BLaER1 (cell line): ENCODE data around the gene TMEM33.
A peak's percentile ranks its signal among the peaks of the same experiment; 100 is the strongest.

Experiments
- H3K27ac ChIP-seq: shearing (Covaris generic); formaldehyde crosslinking; 2 replicates; pipeline ENCODE4 v1.8.1; 2022
- H3K27me3 ChIP-seq: shearing (Covaris generic); formaldehyde crosslinking; 2 replicates; pipeline ENCODE4 v1.8.1; 2022
- H3K36me3 ChIP-seq: shearing (Covaris generic); formaldehyde crosslinking; 2 replicates; pipeline ENCODE4 v1.8.1; 2022
- H3K4me1 ChIP-seq: shearing (Covaris generic); formaldehyde crosslinking; 2 replicates; pipeline ENCODE4 v1.8.1; 2022
- H3K4me2 ChIP-seq: shearing (Covaris generic); formaldehyde crosslinking; 2 replicates; pipeline ENCODE4 v1.8.1; 2022
- H3K4me3 ChIP-seq: shearing (Covaris generic); formaldehyde crosslinking; 2 replicates; pipeline ENCODE4 v1.8.1; 2022
- H3K9ac ChIP-seq: shearing (Covaris generic); formaldehyde crosslinking; 2 replicates; pipeline ENCODE4 v1.8.1; 2022
- H3K9me3 ChIP-seq: shearing (Covaris generic); formaldehyde crosslinking; 2 replicates; pipeline ENCODE4 v1.8.1; 2022
- H4K20me1 ChIP-seq: shearing (Covaris generic); formaldehyde crosslinking; 2 replicates; pipeline ENCODE4 v1.8.1; 2022
- Cebpa-rat ChIP-seq: shearing (Covaris generic); IDR thresholded peaks from 2 replicates; pipeline ENCODE4 v1.8.1; 2022

Gene TMEM33

DNA sequence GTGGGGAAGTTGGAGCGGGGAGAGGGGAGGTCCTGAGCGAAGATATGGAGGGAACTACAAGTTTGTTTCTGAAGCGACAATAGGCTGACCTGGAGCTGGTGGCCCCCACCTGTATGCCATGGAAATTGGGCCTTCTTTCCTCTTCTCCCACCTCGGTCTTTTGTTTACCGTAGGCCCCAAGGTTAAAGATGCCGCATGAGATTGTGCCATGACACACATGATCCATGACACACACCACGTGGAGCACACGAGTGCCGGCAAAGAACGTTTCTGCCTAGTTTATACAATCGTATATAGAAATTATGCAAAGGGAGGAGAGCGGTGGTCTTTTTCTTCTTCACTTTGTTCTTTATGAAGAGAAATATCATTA, 408 bp downstream of the TMEM33 start:
- Histone ChIP-seq H3K4me2 (peak overlapping the region; percentile 70), H3K27me3 (no peaks in the 10 kb centered on the region), H3K36me3 (peaks cover 19% of the 10 kb centered on the region), H3K4me3 (peak overlapping the region; percentile 85), H3K9ac (peak overlapping the region; percentile 88), H3K4me1 (peaks cover 28% of the 10 kb centered on the region), H3K27ac (peak overlapping the region; percentile 79), H4K20me1 (peaks cover 49% of the 10 kb centered on the region), H3K9me3 (no peaks in the 10 kb centered on the region)
- TF ChIP-seq Cebpa-rat, result no peak

DNA sequence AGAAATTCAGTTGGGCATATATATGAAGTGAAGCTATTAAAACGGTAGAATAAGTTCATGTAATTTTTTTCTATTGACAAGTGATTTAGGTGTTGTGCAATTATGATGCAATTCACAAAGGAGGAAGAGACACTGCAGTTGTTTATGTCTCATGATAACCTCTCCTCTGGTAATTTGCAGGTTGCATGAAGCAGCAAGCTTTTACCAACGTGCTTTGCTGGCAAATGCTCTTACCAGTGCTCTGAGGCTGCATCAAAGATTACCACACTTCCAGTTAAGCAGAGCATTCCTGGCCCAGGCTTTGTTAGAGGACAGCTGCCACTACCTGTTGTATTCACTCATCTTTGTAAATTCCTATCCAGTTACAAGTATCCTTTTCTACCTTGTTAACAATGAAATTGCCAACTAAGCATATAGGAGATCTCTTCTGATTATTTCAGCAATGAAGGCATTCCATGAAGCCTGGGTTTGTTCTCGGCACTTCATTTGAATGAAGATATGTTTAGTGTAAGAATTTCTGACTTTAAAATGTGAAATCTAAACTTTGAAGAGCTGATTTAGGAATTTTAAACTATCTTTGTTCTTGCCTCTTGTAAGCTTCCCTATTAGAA, 3.9 kb downstream of the TMEM33 start:
- Histone ChIP-seq H4K20me1 (peaks cover 62% of the 10 kb centered on the region), H3K9me3 (no peaks in the 10 kb centered on the region), H3K9ac (no peak overlapping the region), H3K4me2 (no peak overlapping the region), H3K4me1 (peaks cover 28% of the 10 kb centered on the region), H3K27ac (no peak overlapping the region), H3K4me3 (no peak overlapping the region), H3K36me3 (peaks cover 52% of the 10 kb centered on the region), H3K27me3 (no peaks in the 10 kb centered on the region)
- TF ChIP-seq Cebpa-rat, result no peak

DNA sequence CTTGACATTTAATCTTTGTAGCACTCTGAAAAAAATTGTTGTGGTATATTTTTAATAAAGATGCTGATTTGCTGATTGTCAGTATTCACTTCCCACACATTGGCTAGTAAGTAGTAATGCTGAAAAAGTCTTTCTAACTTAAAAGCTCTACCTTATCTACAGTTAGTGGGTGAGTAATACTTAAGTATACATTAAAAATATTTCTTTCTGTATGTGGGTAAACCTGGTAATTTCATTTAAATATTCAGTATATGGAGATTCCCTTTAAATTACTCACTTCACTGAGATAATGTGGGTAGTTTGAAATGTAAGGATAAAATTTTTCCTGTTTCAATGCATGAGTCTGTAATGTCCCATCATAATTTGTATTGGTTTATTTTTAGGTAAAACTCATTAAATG, 5.6 kb downstream of the TMEM33 start:
- H3K4me3 ChIP-seq, result no peak overlapping the region
- TF ChIP-seq Cebpa-rat, result no peak
- peaks cover 21% of the 10 kb centered on the region for H3K4me1 ChIP-seq
- peaks cover 58% of the 10 kb centered on the region for H4K20me1 ChIP-seq
- peaks cover 63% of the 10 kb centered on the region for H3K36me3 ChIP-seq
- H3K9ac ChIP-seq, result no peak overlapping the region
- H3K9me3 ChIP-seq, result no peaks in the 10 kb centered on the region
- H3K27me3 ChIP-seq, result no peaks in the 10 kb centered on the region
- H3K27ac ChIP-seq, result no peak overlapping the region
- no peak overlapping the region for H3K4me2 ChIP-seq

DNA sequence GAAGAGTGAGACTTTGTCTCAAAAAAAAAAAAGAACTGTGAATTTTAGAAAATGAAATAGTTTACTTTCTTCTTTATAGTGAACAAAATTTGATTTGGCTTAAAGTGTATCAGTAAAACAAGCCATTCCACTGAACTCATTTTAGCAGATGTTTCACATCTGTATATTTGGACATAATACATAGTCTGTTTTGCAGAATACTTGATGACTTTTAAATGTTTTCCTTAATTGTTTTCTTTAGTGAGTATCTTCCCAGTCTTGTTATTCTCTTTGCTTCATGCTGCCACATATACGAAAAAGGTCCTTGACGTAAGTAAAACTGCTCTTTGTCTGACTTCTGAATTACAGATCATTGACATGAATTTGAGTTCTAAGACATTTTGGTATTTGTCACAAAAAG, 8.3 kb downstream of the TMEM33 start:
- TF ChIP-seq Cebpa-rat, result no peak
- Histone ChIP-seq H3K4me1 (no peaks in the 10 kb centered on the region), H4K20me1 (peaks cover 39% of the 10 kb centered on the region), H3K4me2 (no peak overlapping the region), H3K9ac (no peak overlapping the region), H3K4me3 (no peak overlapping the region), H3K27ac (no peak overlapping the region), H3K9me3 (no peaks in the 10 kb centered on the region), H3K27me3 (no peaks in the 10 kb centered on the region), H3K36me3 (peaks cover 76% of the 10 kb centered on the region)

GRCh38 chr4:41944089-41944488, 8.9 kb downstream of the TMEM33 start:
- H3K36me3 ChIP-seq, result peaks cover 73% of the 10 kb centered on the region
- TF ChIP-seq Cebpa-rat, result no peak

GRCh38 chr4:41949531-41949930, 14.3 kb downstream of the TMEM33 start:
- no peaks in the 10 kb centered on the region for H3K4me1 ChIP-seq
- no peak overlapping the region for H3K9ac ChIP-seq
- no peak overlapping the region for H3K27ac ChIP-seq
- peaks cover 16% of the 10 kb centered on the region for H4K20me1 ChIP-seq
- H3K4me3 ChIP-seq, result no peak overlapping the region
- H3K9me3 ChIP-seq, result no peaks in the 10 kb centered on the region
- H3K27me3 ChIP-seq, result no peaks in the 10 kb centered on the region
- no peak overlapping the region for H3K4me2 ChIP-seq
- peaks cover 72% of the 10 kb centered on the region for H3K36me3 ChIP-seq
- no peak for TF ChIP-seq Cebpa-rat

More at GRCh38 chr4:41944089-41944488, 8.9 kb downstream of the TMEM33 start:
- Histone ChIP-seq H4K20me1 (peaks cover 33% of the 10 kb centered on the region), H3K4me1 (no peaks in the 10 kb centered on the region), H3K9me3 (no peaks in the 10 kb centered on the region), H3K9ac (no peak overlapping the region), H3K4me3 (no peak overlapping the region), H3K4me2 (no peak overlapping the region), H3K27me3 (no peaks in the 10 kb centered on the region), H3K27ac (no peak overlapping the region)

DNA sequence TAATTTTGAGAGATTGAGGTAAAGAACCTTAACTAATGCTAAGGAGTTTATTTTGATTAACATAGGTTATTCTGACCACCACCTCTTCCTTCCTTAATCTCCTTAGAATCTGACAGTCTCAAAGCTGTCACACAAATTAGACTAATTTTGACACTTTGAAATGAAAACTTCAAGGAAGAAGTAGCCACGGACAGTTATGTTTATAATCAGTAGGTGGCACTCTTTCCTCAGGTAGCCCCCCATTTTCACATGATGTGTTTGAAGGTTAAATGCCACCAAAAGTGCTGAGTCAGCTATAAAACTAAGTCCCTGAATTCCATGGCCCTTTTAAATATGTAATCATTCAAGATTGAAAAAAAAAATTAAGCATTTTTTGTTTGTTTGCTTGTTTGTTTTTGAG, 22.4 kb downstream of the TMEM33 start:
- H3K9ac ChIP-seq, result no peak overlapping the region
- no peak overlapping the region for H3K4me2 ChIP-seq
- H3K36me3 ChIP-seq, result peaks cover 24% of the 10 kb centered on the region
- TF ChIP-seq Cebpa-rat, result no peak
- no peaks in the 10 kb centered on the region for H3K27me3 ChIP-seq
- H3K27ac ChIP-seq, result no peak overlapping the region
- H3K4me1 ChIP-seq, result no peaks in the 10 kb centered on the region
- H3K4me3 ChIP-seq, result no peak overlapping the region
- H4K20me1 ChIP-seq, result peaks cover 8% of the 10 kb centered on the region
- H3K9me3 ChIP-seq, result no peaks in the 10 kb centered on the region

DNA sequence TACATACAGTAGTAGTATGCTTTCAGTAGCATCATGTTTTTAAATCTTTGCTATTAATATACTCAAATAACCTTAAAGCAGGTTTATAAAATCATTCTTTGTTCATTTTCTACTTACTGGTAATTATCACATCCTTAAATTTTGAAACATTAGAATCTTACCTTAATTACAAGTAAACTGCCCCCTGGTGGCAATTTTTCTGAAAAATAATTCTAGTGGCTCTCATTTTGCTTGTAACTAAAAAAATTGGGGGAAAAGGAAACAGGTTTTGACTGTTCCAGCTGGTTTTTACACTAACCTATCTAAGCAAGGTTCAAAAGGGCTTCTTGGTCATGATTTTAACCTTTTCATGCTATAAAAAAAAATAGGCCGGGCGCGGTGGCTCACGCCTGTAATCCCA, 27.9 kb downstream of the TMEM33 start:
- Histone ChIP-seq H3K27me3 (no peaks in the 10 kb centered on the region), H3K9me3 (peaks cover 1% of the 10 kb centered on the region; the same call in 1 of the 2 replicates), H3K27ac (no peak overlapping the region), H3K9ac (no peak overlapping the region), H3K4me2 (no peak overlapping the region), H3K4me3 (no peak overlapping the region), H3K4me1 (no peaks in the 10 kb centered on the region), H4K20me1 (no peaks in the 10 kb centered on the region; the same call in 1 of the 2 replicates), H3K36me3 (no peaks in the 10 kb centered on the region)
- no peak for TF ChIP-seq Cebpa-rat

DNA sequence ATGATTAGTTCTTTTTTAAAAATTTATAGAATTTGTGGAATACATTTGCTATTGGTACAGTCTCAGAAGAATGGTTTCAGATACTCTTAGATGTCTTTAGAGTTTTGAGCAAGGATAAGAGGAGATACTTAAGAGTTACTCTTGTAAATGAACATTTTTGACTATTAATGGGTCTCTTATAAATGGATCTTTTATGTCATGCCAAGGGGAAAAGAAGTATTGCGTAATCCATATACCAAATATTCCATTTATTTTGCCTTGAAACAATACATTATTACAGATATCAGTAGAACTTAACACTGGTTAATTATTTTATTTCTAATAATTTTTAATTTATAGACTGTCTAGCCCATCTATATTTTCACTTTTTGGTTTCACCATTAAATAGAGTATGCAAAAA, 29.2 kb downstream of the TMEM33 start:
- Histone ChIP-seq H3K9ac (no peak overlapping the region), H3K36me3 (peaks cover 4% of the 10 kb centered on the region; the same call in 1 of the 2 replicates), H3K27me3 (no peaks in the 10 kb centered on the region), H3K4me2 (no peak overlapping the region), H3K27ac (no peak overlapping the region), H3K9me3 (peaks cover 14% of the 10 kb centered on the region), H3K4me1 (no peaks in the 10 kb centered on the region), H4K20me1 (no peaks in the 10 kb centered on the region; the same call in 1 of the 2 replicates), H3K4me3 (no peak overlapping the region)
- no peak; the same call in 1 of the 2 replicates for TF ChIP-seq Cebpa-rat

GRCh38 chr4:41967392-41967791, 32.2 kb downstream of the TMEM33 start:
- no peak for TF ChIP-seq Cebpa-rat
- H3K9ac ChIP-seq, result no peak overlapping the region
- peaks cover 17% of the 10 kb centered on the region for H3K9me3 ChIP-seq
- H3K36me3 ChIP-seq, result peaks cover 4% of the 10 kb centered on the region; the same call in 1 of the 2 replicates
- no peaks in the 10 kb centered on the region for H3K4me1 ChIP-seq
- no peak overlapping the region for H3K27ac ChIP-seq
- H4K20me1 ChIP-seq, result no peaks in the 10 kb centered on the region; the same call in 1 of the 2 replicates
- no peaks in the 10 kb centered on the region for H3K27me3 ChIP-seq
- no peak overlapping the region for H3K4me3 ChIP-seq
- no peak overlapping the region for H3K4me2 ChIP-seq

- no peak for TF ChIP-seq Cebpa-rat
- Histone ChIP-seq H3K9ac (no peak overlapping the region), H3K4me2 (no peak overlapping the region), H3K27ac (no peak overlapping the region), H3K27me3 (no peaks in the 10 kb centered on the region), H3K9me3 (peaks cover 17% of the 10 kb centered on the region), H3K36me3 (peaks cover 4% of the 10 kb centered on the region; the same call in 1 of the 2 replicates), H3K4me3 (no peak overlapping the region), H3K4me1 (no peaks in the 10 kb centered on the region), H4K20me1 (no peaks in the 10 kb centered on the region)
Observed at GRCh38 chr4:41969671-41970070, 34.4 kb downstream of the TMEM33 start.
